ENCODE measurements around the gene ZNF708. TPM values are rescaled to one million over a fixed set of nuclear protein-coding genes. Genes with fewer than 3 reads are reported as not detected.
A peak's percentile ranks its signal among the peaks of the same experiment; 100 is the strongest.

The ZNF708 gene
- polyA plus RNA-seq, 1 experiment = 1.8 TPM

DNA sequence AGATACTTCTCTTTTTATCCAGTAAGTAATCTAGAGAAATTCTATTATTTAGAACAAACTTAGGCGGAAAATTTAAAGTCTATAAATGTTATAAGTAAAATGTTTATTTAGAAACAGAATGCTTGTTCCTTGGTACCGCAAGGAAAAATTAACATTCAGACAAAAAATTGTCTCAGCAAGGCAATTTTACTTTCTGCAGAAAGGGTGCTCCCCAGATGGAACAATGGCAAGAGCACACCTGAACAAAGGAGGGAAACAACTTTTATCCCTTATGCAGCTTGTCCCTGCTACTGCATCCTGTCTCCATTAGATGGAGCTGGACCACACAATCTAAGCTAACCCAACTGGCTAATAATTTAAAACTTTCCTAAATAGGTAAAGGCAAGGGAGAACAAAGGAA lies 6.5 kb upstream of the ZNF708 start:
- no peaks in the 10 kb centered on the region for H3K27me3 ChIP-seq (ENCODE audit: control insufficient read depth, insufficient read depth, low read length)
- POLR2A ChIA-PET = no interaction called here

GRCh38 chr19:21328406-21328805 lies 804 bp downstream of the ZNF708 start:
- H3K27me3 ChIP-seq (ENCODE audit: control insufficient read depth, insufficient read depth, low read length) = no peaks in the 10 kb centered on the region
- no peak for TF ChIP-seq CTCF (IDR thresholded peaks at IDR 0.05; ENCODE audit: insufficient read depth, low read depth, low read length)
- POLR2A ChIA-PET = no interaction called here
- H3K4me3 ChIP-seq (ENCODE audit: low read depth, low read length) = peak overlapping the region; percentile 81
- no peak for DNase-seq (ENCODE audit: low read depth)
- H3K36me3 ChIP-seq (ENCODE audit: control insufficient read depth, insufficient read depth, low read length) = no peaks in the 10 kb centered on the region
- CTCF ChIA-PET = no interaction called here

More for the DNA sequence above, 6.5 kb upstream of the ZNF708 start:
- no peak for DNase-seq (ENCODE audit: low read depth)
- H3K4me3 ChIP-seq (ENCODE audit: low read depth, low read length) = no peak overlapping the region
- no peaks in the 10 kb centered on the region for H3K36me3 ChIP-seq (ENCODE audit: control insufficient read depth, insufficient read depth, low read length)
- TF ChIP-seq CTCF (IDR thresholded peaks at IDR 0.05; ENCODE audit: insufficient read depth, low read depth, low read length) = no peak
- CTCF ChIA-PET = no interaction called here

GRCh38 chr19:21326169-21326568 lies 3.0 kb downstream of the ZNF708 start:
- ChIA-PET CTCF (no interaction called here), POLR2A (no interaction called here)
- H3K36me3 ChIP-seq (ENCODE audit: control insufficient read depth, insufficient read depth, low read length) = no peaks in the 10 kb centered on the region
- no peak overlapping the region for H3K4me3 ChIP-seq (ENCODE audit: low read depth, low read length)
- DNase-seq (ENCODE audit: low read depth) = no peak
- no peak for TF ChIP-seq CTCF (IDR thresholded peaks at IDR 0.05; ENCODE audit: insufficient read depth, low read depth, low read length)
- no peaks in the 10 kb centered on the region for H3K27me3 ChIP-seq (ENCODE audit: control insufficient read depth, insufficient read depth, low read length)

- TF ChIP-seq CTCF (IDR thresholded peaks at IDR 0.05; ENCODE audit: insufficient read depth, low read depth, low read length) = no peak
- no peak for DNase-seq (ENCODE audit: low read depth)
- Histone ChIP-seq H3K27me3 (ENCODE audit: control insufficient read depth, insufficient read depth, low read length) (no peaks in the 10 kb centered on the region), H3K36me3 (ENCODE audit: control insufficient read depth, insufficient read depth, low read length) (no peaks in the 10 kb centered on the region; the same call in 1 of the 2 replicates), H3K4me3 (ENCODE audit: low read depth, low read length) (no peak overlapping the region)
- ChIA-PET POLR2A (no interaction called here), CTCF (no interaction called here)
These were observed 6.2 kb downstream of the ZNF708 start for GRCh38 chr19:21323000-21323399.

GRCh38 chr19:21322528-21322927 lies 6.7 kb downstream of the ZNF708 start:
- H3K4me3 ChIP-seq (ENCODE audit: low read depth, low read length) = no peak overlapping the region
- DNase-seq (ENCODE audit: low read depth) = no peak
- ChIA-PET POLR2A (no interaction called here), CTCF (no interaction called here)
- TF ChIP-seq CTCF (IDR thresholded peaks at IDR 0.05; ENCODE audit: insufficient read depth, low read depth, low read length) = no peak
- no peaks in the 10 kb centered on the region for H3K27me3 ChIP-seq (ENCODE audit: control insufficient read depth, insufficient read depth, low read length)
- no peaks in the 10 kb centered on the region; the same call in none of the 2 replicates for H3K36me3 ChIP-seq (ENCODE audit: control insufficient read depth, insufficient read depth, low read length)

All from BJ (cell line).